Activated CD8-positive, alpha-beta memory T cell treated with anti-CD3 and anti-CD28 coated beads, Interleukin-2, amount 50 U/mL, for 24 hours (primary cell): ENCODE data around the gene QSOX2.

ENCODE experiments used
- DNase-seq: peaks from one replicate; pipeline ENCODE4 v3.0.0-alpha.2; 2020; ENCODE audit errors: extremely low read depth

QSOX2 gene

GRCh38 chr9:136190237-136190601 lies 55.4 kb downstream of the QSOX2 start:
- no peak for DNase-seq

DNA sequence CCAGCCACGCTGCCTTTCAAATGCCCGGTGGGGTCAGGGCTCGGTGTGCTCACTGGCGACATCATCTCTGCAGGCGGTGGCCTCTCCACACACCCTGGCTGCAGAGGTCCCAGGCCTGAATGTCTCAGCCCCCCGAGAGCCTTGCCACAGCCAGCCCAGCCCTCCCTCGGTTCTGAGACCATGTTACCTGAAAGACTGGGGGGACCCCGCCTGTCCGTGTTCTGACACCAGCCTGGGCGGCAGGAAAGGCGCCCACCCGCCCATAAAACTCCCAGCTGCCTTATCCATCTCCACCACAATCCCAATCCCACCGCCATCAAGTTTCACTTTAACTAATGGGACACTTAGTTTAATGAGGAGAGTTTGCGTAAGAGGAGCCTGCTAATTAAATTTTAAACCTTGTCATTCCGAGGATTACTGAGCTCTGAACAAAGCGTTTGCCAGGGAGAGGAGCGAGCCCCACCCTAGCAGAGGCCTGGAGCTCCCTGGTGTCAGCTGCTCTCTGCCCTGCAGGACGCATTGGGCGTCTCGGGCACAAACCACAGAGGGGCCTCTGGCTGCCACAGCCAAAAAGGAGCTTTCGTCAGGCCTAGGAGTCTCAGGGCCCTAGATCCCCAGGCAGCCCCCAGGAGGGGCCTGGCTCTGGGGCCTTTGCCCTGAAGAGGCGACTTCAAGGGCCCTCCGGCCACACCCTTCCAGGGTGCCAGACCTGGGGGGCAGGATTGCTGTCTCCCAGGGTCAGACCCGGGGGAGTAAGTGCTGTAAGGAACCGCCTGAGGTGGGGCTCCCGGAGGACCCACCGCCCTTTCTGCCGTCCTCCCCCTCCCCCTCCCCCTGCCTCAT lies 56.0 kb downstream of the QSOX2 start:
- DNase-seq: no peak

- no peak for DNase-seq
Observed at GRCh38 chr9:136187683-136188586, 57.7 kb downstream of the QSOX2 start.

DNA sequence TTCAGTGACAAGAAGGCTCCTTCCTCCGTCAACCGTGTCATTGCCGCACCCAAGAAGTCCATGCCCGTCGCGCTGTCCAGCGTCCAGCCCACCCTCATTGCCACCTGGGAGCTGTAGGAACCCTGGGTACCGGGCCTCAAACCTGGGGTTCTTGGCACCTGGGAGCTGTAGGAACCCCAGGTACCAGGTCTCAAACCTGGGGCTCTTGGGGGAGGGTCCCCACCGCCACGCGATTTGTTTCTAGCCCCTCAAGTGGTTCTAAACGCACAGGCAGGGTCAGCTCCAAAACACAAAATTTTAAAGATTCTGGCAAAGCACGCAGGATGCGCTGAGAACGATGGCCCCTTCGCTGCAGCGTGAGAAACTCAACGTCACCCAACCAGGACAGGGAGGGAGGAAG lies 58.4 kb downstream of the QSOX2 start:
- DNase-seq: no peak

DNA sequence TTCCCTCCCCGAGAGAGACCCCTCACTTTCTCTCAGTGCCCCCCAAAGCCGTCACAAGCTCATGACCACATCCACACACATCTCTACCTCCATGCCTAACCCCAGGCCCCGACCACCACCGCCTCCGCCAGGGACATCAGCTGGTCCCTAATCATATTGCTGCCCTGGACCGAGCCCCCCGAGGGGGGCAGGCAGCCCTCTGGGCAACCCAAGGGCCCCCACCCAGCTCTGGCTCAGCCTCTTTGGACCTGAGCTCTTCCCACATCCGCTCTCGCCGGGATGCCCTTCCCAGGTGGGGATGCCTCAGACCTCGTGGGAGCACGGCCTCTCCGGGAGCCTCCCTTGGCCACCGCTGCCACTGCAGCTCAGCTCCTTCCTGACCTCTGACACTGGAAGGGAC lies 59.2 kb downstream of the QSOX2 start:
- no peak for DNase-seq

GRCh38 chr9:136185596-136186366 lies 59.8 kb downstream of the QSOX2 start:
- no peak for DNase-seq

DNA sequence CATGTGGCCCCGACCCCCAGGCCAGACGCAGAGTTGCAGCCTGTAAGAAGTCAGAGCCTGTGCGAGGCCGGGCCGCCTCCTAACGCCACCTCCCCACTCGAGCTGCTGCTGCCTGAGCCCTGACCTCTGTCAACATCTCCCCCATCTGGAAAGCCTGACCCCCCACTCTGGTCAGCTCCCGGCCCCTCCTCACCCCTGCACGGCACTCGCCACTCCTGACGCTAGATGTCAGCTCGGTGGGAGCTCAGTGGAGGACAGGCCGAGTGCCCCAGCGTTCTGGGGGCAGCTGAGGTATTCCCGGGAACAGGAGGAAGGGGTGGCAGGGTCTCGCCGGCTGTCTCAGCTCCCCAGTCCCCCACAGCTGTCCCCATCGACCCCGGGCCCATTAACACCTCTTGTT lies 60.5 kb downstream of the QSOX2 start:
- no peak for DNase-seq

GRCh38 chr9:136182850-136183422 lies 62.7 kb downstream of the QSOX2 start:
- DNase-seq: no peak

- no peak for DNase-seq
Observed at GRCh38 chr9:136182420-136182787, 63.2 kb downstream of the QSOX2 start.

GRCh38 chr9:136181784-136182419 lies 63.7 kb downstream of the QSOX2 start:
- no peak for DNase-seq

- no peak for DNase-seq
Observed at GRCh38 chr9:136180586-136180985, 65.0 kb downstream of the QSOX2 start.

GRCh38 chr9:136179761-136180160 lies 65.9 kb downstream of the QSOX2 start:
- DNase-seq: no peak

- DNase-seq: no peak
Observed at GRCh38 chr9:136179101-136179616, 66.5 kb downstream of the QSOX2 start.

- DNase-seq: no peak
Observed at GRCh38 chr9:136178773-136179075, 66.9 kb downstream of the QSOX2 start.

GRCh38 chr9:136178061-136178772 lies 67.4 kb downstream of the QSOX2 start:
- DNase-seq: no peak

DNA sequence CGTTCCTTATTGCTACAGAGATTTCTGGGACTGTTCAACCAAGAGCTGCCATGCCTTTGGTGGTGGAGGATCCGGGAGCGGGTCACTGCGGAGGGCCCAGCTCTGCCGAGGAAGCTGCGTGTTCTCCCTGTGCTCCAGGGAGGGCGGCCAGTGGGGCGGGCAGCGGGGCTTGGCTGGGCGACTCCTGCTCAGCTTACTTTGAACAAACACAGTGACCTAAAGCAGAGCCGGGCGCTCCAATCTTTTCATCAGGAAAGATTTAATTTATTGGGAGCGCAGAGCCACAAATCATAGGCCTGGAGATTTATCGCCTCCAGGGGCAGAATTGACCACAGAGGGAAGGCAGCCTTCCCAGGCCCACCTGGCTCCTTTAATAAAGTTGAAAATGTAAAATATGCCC lies 68.4 kb downstream of the QSOX2 start:
- no peak for DNase-seq

- DNase-seq: no peak
Observed at GRCh38 chr9:136175616-136176197, 69.9 kb downstream of the QSOX2 start.

GRCh38 chr9:136174779-136175615 lies 70.6 kb downstream of the QSOX2 start:
- no peak for DNase-seq

GRCh38 chr9:136173648-136174290 lies 71.8 kb downstream of the QSOX2 start:
- DNase-seq: no peak
